Activated T-cell treated with anti-CD3 and anti-CD28 coated beads for 1 hour (primary cell): ENCODE results near the gene PFAS.

ENCODE experiments used
- DNase-seq: peaks from one replicate; pipeline ENCODE4 v3.0.0-alpha.2; 2020; ENCODE audit warnings: low read depth

PFAS gene

DNA sequence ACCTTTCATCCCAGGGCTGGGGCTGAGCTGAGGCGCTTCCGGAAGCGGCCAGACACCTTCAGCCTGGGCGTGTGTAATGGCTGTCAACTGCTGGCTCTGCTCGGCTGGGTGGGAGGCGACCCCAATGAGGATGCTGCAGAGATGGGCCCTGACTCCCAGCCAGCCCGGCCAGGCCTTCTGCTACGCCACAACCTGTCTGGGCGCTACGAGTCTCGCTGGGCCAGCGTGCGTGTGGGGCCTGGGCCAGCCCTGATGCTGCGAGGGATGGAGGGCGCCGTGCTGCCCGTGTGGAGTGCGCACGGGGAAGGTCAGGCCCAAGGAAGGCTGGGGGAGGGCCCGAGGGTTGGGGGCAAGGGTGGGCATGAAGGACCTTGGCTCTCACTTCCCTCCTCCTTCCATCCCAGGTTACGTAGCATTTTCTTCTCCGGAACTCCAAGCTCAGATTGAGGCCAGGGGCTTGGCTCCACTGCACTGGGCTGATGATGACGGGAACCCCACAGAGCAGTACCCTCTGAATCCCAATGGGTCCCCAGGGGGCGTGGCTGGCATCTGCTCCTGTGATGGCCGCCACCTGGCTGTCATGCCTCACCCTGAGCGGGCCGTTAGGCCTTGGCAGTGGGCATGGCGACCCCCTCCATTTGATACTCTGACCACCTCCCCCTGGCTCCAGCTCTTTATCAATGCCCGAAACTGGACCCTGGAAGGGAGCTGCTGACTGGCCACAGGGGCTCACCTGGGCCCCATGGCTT lies 19.6 kb downstream of the PFAS start:
- no peak for DNase-seq

DNA sequence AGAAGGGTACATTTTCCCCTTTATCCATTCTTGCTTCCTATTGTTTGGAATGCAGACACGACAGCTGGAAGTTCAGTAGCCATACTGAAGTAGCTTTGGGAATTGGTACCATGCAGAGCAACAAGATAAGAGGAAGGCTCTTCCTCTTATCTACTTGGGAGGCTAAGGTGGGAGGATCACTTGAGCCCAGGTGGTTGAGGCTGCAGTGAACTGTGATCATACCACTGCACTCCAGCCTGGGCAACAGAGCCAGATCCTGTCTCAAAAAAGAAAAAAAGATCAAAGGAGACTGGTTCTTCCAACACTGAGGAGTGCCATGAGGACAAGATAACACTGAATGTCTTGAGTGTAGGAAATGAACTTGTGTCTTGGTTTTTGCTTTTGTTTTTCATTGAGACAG lies 23.3 kb downstream of the PFAS start:
- no peak for DNase-seq

DNA sequence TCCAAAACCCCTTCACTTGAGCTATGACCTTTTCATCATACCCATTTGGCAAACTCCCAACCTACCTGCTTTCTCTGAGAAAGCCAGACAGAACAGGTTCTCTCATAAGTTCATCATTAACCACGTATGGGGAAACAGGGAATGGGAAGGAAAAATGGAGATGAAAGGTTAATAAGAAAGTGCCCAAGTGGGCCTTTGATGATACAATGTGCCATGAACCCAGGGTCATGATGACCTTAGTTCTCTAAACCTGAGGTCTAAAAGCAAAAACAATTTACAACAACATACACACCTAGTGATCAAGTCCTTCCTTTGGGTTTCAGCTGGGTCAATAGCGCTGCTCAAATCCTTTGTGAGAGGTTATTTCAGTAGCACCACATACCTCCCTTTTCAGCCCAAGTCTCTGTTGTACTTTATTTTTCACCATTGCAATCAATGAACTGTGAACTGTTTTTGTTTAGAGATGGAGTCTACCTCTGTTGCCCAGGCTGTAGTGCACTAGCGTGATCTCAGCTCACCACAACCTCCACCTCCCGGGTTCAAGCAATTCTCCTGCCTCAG lies 24.9 kb downstream of the PFAS start:
- no peak for DNase-seq

DNA sequence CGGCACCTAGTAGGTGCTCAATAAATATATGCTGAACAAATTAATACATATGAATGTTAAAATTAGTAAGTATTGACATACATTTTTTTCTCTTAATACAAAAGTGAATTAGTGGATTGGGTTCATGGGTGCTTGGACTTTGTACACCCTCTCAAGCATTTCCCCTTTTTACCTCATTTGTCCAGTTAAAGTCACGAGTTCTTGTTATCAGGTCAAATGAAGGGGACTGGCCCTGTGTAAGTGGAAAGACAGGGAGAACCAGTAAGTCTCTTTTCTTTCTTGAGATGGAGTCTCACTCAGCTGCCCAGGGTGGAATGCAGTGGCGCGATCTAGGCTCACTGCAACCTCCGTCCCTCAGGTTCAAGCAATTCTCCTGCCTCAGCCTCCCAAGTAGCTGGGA lies 25.7 kb downstream of the PFAS start:
- DNase-seq, result no peak

DNA sequence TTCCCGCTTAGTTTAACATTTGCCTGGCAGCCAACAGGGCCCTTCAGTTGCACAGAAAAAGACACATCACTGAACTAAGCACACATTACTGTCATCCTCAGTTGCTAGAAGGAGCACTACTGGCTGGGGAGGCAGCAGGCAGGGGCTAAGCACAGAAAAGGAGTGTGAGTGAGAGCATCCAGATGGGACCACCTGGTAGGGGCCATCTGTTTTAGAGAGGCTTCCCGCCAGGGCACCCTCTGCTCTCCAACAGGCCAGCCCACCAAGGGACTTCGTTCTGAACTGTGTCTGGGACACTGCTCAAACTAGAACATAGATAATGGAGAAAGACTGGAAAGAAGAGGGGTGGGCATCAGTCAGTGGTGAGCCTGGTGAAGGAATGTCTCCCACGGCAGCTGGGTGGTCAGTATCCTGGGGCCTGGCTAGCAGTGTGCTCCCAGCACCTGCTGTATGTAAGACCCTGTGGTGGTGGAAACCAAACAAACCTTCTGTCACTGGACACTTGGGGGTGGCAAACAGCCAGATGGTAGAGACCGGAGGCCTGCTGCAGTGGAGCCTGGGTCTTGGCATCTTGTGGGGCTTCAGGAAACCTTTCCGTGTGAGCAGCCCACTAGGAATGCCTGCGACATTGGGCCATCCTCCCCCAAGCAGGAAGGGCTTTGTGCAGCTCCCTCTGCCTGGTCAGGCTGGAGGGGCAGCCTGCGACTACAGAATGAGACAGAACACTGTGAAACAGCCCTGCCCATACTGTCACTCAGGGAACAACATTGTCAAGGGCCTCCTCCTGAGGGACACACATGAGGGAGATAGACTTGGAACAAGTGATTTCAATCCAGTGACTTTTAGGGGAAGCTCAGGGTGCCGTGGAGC lies 26.6 kb downstream of the PFAS start:
- no peak for DNase-seq

DNA sequence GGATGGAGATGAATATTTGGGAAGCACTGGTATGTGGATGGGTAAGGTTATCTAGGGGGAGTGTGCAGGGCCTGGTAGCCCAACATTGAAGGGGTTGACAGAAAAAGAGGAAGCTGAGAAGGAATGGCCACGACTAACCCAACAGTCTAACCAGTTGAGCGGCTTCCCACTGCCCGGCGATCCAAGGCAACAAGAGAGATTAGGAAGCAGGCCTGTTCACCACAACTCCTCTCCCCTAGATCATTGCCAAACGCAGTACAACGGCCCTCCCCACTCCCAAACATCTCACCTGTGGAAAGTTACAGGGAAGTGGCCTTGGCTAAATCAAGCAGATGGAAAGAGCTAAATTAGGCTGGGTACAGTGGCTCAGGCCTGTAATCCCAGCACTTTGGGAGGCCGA lies 28.2 kb downstream of the PFAS start:
- DNase-seq, result no peak

DNA sequence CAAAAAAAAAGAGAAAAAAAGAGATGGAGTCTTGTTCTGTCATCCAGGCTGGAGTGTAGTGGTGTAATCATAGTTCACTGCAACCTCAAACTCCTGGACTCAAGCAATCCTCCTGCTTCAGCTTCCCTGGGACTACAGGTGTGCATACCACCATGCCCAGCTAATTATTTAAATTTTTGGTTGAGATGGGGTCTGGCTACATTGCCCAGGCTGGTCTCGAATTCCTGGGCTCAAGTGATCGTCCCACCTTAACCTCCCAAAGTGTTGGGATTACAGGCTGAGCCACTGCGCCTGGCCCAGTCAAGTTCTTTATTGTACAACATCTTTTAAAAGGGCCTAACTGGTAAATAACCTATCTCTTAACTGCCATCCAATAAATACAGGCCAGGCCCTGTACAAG lies 33.3 kb downstream of the PFAS start:
- no peak for DNase-seq

DNA sequence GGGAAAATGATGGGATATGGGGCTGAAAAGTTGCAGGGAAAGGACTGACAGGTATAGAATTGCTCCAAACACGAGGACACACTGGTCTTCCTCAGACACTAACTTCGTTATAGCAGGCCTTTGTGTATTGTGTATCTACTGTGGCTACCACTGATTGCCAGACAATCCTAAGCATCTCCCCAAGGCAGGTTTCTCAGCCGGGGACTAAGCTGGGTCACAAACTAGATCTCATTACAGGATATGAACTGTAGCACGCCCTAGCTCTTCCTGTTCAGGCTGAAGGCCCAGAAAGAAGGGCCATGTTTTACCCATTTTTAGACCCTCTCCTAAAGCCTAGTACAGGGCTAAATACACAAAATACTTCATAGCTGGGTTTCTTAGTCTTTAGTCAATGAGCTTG lies 34.3 kb downstream of the PFAS start:
- no peak for DNase-seq

DNA sequence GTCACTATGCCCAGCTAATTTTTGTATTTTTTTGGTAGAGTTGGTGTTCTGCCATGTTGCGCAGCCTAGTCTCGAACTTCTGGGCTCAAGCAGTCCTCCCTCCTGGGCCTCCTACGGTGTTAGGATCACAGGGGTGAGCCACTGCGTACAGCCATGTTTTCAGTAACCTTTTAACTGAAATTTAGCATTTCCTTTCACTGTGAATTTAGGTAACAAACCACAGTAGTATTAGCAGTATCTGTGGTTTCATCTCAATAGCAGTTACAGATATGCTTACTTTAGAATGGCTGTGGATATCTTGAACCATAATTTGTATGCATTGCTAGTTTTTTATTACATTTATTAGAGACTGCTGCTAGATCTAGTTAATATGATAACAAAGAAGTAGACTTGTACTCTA lies 35.0 kb downstream of the PFAS start:
- no peak for DNase-seq

DNA sequence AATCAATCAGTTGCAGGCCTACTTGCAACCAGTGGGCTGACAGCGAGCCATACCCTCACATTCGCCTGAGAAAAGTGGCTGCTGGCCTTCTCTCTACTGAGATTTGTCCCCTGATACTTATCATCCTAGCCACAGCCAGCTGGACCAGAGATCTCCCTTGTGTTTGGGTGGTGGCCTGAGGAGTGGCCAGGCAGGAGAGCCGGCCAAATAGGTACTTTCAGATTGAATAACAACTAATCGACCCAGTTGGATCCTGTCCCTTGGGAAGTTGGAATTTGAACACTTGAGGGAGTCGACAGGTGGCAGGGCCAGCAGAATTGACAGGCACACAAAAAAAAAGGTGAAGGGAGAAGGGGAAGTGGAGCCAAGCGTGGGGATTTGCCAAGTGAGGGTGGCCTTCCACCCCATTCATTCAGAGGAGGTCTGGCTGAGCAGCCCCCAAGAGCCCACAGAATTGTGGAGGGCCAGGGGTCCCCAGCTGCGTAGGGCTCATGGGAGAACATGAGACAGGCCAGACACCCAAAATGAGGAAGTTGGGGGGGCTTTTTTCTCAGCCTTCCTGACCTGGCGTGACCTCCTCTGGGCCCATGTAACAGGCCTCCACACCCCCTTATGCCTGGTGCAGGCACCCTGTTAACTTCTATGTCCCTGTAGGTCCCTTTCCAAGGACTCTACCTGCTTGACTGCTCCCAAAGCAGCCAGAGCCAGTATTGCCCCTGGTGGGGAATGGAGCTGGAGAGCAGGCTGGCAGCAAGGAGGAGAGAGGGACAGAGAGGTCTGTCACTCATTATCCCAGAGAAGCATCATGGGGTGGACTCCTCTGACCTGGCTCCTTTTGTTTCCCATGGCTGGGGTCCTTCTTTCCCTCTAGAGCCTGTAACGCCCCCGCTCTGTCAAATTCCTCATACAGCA lies 36.4 kb downstream of the PFAS start:
- no peak for DNase-seq

DNA sequence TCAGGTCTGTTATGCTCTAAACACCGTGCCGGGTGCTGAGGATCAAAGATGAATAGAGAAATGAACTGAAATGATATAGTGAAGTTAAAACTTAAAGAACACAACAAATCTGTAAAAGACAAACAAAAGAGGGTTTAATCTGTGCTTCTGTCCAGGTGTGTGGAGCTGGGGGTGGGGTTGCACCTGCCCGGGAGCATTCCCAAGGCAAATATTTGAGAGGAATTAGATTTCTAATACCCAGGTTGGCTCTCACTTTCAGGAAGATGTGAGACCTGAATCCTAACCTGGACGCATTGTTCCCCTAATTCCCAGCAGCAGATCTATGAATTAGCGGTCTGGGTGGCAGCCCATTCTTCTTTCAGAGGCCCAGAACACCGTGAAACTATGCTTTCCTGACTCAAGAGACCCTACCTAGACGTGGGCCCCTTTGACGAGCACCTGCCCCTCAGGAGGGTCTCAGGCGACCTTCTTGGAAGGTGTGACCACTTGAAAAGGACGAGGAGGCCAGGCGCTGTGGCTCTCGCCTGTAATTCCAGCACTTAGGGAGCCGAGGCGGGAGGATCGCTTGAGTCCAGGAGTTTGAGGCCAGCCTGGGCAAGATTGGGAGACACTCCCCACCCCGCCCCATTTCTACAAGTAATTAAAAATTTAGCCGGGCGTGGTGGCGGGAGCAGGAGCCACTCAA lies 38.7 kb downstream of the PFAS start:
- no peak for DNase-seq

DNA sequence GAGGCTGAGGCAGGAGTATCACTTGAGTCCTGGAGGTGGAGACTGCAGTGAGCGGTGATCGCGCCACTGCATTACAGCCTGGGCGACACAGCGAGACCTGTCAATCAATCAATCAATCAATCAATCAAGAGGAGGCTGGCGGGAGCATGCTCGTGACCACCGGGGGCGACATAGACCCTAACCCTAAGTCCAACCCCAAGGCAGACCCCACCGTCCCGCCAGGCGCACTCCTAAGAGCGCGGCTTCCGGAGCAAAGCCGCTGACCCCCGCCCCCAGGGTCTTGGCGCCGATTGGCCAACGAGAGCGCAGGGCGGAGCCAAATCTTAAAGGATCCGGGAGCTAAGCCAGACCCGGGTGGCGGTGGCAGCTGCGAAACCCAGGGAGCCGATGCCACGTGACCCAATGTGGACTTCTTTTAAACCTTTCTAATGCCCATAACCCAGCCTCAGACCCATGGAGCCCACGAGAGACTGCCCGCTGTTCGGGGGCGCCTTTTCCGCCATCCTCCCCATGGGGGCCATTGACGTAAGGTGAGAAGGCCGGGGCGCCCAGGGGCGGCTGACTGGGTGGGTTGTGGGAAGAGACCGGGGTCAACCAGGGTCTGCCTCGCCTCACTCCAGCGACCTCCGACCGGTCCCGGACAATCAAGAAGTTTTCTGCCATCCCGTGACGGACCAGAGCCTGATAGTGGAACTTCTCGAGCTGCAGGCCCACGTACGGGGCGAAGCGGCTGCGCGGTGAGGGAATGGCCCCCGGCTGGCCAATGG lies 39.4 kb downstream of the PFAS start, which contains the start of gene RANGRF:
TSS of gene RANGRF (plus strand) at position 335 of the 767 bp plus-strand sequence. CDS start at position 454, 119 bp downstream.
- peak; percentile 74 for DNase-seq

DNA sequence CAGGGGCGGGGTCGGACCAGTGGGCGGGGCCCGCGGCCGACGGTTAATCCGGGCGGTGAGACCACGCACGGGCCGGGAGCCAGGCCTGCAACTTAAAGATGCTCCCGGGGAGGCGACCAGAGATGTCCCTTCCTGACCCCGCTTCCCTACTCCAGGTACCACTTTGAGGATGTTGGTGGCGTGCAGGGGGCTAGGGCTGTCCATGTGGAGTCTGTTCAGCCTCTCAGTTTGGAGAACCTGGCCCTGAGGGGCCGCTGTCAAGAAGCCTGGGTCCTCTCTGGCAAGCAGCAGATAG lies 40.0 kb downstream of the PFAS start:
- DNase-seq, result no peak

DNA sequence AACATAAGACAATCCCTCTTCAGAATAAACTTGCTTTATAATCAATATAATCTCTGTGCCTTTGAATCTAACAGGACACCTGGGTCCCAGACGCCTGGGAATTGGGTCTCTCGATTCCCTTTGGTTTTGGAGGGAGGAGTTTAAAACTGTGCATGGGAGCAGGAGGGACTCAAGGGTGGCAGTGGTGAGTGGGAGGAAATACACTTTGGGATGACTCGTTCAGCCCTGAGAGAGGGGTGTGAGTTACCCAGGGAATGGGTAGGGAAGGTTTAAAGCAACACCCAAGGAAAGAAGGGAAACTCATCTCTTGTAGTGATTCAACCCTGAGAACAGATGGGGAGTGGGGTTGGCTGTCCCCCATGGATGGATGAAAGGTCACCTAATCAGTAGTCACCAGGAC lies 41.0 kb downstream of the PFAS start:
- DNase-seq, result no peak

DNA sequence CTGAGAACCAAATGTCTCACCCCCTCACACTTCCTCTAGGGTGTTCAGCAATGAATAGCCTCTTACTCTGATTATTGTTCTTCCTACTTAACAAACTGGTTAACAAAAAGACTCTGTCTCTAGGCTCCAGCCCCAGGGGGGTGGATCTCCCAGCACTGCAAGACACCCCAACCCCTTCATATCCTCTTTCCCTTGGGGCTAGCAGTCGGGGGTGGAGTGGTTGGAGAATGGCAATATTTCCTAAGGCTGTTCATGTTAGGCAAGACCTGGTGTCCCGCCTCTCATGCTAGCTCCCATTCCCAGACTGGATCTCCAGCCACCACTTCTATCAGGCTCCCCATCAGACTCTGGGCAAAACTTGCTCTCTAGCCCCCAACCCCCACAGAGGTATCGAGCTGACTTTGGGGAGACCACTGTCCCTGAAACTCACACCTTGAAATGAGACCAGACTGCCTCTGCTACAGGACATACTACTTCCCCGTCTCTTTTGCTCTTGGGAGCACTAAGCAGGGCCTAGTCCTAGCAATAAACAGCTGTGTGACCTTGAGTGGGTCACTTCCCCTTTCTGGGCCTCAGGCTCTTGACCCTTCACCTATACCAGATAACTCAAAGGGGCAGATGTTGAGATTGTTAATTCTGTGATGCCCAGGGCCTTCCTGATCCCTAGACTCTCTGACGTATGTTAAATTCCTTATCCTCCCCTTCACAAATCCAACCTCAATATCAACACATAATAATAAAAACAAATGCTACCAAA lies 43.7 kb downstream of the PFAS start:
- DNase-seq, result no peak

DNA sequence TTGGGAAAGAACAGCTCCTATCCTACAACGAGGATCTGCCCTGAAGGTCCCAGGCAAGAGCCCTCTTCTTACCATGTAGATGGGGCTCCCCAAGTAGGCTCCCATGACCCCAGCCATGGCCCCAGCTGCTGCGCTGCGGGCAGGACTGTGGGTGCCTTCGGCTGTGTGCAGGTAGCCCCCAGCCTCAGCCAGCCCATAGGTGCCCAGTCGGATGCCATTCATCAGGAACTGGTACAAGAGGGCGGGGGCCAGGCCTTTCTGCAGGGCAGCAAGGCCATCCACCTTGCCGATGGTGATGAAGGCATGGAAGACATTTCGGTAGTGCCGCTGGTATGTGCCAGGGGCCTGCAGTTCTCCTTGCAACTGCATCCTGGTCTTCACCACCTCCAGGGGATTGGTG lies 45.3 kb downstream of the PFAS start:
- no peak for DNase-seq

DNA sequence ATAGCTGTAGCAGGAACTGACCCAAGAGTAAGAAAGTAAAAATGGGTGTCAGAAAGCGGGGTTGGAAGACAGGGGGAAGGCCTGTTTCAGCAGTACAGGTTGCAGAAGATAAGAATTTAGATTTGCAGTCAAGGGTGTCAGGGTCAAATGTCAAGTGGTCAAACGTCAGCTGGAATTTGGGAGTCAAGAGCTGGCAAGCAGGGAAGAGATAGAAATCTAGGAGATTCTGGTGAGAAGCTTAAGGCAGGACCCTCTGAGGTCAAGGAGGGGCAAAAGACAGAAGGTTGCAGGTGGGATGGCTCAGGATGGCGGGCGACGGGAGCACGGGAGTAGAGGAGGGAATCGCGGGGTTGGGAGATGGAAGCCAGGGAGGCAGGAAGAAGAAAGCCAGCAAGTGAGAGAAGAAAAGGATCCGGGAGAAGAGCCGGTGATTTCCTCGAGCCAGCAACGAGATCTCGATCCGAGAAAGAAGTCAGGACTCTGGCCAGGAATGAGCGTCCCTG lies 45.8 kb downstream of the PFAS start:
- DNase-seq, result no peak

DNA sequence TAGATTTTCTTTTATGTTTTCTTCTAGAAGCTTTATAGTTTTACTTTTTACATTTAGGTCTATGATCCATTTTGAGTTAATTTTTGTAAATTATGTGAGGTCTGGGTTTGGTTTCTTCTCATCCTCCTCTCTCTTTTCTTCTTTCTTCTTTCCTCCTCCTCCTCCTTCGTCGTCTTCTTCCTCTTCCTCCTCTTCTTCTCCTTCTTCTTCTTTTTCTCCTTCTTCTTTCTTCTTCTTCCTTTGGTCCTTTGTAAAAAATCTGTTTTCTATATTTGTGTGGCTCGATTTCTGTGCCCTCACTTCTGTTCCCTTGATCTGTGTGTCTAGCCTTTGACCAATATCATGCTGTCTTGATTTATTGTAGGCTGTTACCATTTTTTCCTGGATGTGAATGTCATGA lies 51.1 kb downstream of the PFAS start:
- no peak for DNase-seq

DNA sequence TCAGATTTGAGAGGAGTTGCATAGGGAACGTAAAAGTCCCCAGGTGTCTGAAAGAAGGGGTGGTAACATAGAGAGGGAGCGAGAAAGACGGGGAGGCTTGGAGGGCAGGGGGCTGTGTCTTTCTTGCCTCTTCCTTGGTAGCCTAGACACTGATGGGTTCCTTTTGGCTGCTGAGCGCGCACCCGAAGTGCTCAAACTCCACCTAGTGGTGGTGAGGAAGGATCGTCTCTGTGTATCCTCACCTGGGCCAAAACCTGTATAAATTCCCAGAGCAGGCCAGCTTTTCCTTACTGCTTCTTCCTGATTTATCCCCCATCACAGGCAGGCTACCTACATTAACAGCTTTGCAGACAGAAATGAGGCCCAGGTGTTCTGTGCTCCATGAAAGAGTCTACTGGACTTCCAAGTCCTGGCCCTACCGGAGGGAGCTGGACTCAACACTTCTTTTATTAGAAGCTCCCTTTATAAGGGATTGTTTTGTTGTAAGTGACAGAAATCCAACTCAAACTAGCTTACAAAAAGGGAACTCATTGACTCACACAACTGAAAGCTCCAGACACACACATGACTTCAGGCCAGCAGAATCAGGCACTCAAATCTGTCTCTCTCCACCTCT lies 51.6 kb downstream of the PFAS start:
- peak; percentile 42 for DNase-seq
